Body of pancreas (tissue), 4 donors: ENCODE measurements around the gene MAN1A2.

ENCODE experiments used
- CTCF ChIP-seq, 7 experiments: fragments of 450-650 bp in 4 of 7; fragments of 200-600 bp in 3 of 7; sonication (generic) in 3 of 7; IDR thresholded peaks; one replicate each; pipeline ENCODE4 v1.5.1; 2016 to 2019; ENCODE audit warnings: antibody characterized with exemption in 7 of 7
- POLR2A ChIP-seq, 3 donors: fragments of 450-650 bp; IDR thresholded peaks; one replicate each; pipeline ENCODE4 v1.6.1; 2016; ENCODE audit warnings: antibody characterized with exemption in 3 of 3, mild to moderate bottlenecking in 2 of 3

GRCh38 chr1:117566556-117566955, 199.3 kb downstream of the MAN1A2 start:
- TF ChIP-seq CTCF (IDR thresholded peaks at IDR 0.05) = no peak
- no peak for TF ChIP-seq POLR2A (IDR thresholded peaks at IDR 0.05)
